ENCODE measurements around the gene PGR.

Gene PGR

DNA sequence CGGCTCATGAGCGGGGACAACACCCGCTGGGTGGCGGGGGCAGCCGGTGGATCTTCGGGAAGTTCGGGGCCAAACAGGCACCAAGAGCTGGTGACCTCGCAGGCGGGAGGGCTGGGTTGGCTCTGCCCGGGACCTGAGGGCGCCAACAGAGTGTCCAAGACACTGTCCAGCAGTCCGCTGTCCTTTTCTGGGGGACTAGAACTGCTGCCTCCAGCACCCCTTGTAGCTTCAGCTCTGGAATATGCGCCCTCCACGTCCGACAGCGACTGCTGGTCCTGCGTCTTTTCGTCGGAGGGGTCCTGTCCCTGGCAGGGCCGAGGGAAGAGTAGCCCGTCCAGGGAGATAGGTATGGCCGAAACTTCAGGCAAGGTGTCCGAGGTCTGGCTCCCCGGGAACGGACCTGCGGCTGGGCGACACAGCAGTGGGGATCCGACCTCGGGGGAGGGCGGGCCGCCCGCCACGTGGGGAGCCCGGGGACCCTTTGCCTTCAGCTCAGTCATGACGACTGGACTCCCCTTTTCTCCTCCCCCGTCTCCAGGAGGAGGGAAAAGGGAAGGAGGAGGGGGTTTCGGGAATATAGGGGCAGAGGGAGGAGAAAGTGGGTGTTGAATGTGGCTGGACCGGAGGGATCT lies 926 bp downstream of the PGR start:
- DNase-seq (ENCODE audit: low spot score): peak; percentile 35
- TF ChIP-seq, protein P1, sequence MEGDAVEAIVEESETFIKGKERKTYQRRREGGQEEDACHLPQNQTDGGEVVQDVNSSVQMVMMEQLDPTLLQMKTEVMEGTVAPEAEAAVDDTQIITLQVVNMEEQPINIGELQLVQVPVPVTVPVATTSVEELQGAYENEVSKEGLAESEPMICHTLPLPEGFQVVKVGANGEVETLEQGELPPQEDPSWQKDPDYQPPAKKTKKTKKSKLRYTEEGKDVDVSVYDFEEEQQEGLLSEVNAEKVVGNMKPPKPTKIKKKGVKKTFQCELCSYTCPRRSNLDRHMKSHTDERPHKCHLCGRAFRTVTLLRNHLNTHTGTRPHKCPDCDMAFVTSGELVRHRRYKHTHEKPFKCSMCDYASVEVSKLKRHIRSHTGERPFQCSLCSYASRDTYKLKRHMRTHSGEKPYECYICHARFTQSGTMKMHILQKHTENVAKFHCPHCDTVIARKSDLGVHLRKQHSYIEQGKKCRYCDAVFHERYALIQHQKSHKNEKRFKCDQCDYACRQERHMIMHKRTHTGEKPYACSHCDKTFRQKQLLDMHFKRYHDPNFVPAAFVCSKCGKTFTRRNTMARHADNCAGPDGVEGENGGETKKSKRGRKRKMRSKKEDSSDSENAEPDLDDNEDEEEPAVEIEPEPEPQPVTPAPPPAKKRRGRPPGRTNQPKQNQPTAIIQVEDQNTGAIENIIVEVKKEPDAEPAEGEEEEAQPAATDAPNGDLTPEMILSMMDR (IDR thresholded peaks at IDR 0.05; ENCODE audit: extremely low read depth, missing control alignments): no peak

DNA sequence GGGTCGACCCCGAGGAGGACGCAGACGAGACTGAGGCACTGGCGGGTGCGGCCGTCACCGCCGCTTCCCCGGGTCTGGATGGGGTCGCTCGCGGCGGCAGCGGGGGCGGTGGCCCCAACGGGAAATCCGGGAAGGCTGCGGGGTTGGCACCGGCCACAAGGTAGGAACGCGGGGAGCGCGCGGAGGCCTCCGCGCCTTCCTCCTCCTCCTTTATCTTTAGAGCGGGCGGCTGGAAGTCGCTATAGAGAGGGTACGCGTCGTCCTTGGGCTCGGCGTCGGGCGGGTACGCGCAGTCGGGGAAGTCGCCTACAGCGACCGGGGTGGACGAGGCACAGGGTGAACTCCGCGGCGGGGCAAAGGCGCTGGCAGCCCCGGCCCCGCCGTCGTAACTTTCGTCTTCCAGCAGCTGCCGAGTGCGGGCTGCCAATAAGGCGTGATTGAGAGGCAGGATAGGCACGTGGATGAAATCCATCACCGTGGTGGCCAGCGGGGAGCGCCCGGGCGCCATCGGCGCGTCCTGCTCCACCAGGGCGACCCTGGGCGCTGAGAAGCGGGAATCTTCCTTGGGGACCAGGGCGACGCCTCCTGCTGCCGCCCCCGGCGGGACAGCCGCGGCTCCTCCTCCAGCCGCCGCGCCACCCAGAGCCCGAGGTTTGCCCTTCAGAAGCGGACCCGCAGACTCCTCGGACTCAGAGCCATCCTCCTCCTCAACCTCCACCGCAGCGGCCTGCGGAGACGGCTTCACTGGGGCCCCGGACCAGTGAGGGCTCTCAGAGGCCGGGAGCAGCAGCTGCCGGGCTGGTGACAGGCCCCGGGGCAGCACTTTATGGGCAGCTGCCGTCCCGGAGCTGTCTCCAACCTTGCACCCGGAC lies 1.7 kb downstream of the PGR start:
- TF ChIP-seq, protein P1 (IDR thresholded peaks at IDR 0.05; ENCODE audit: extremely low read depth, missing control alignments): no peak
- DNase-seq (ENCODE audit: low spot score): peak; percentile 20

DNA sequence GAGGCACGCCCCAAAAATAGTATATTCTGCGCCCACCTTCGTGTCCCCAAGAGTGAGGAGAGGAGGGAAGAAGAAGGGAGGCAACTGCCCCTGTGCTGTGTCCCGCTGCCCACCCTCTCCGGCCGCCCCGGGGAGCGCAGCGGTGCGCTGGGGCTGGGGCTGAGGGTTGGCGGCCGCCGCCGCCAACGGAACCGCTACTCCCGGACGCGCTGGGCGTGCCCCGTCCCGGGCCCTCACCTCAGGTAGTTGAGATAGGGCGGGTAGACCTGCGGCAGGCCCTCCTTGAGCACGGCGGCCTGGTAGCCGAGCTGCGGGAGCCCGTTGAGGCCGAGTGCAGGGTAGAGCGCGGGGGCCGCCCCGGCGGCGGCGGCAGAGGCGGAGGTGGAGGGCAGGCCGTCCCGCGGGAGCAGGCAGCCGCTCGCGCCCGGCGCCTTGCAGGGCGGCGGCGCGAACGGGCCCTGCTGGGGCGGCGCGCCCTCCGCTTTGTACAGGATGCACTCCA lies 2.4 kb downstream of the PGR start:
- TF ChIP-seq, protein P1 (IDR thresholded peaks at IDR 0.05; ENCODE audit: extremely low read depth, missing control alignments): no peak
- DNase-seq (ENCODE audit: low spot score): peak; percentile 31

DNA sequence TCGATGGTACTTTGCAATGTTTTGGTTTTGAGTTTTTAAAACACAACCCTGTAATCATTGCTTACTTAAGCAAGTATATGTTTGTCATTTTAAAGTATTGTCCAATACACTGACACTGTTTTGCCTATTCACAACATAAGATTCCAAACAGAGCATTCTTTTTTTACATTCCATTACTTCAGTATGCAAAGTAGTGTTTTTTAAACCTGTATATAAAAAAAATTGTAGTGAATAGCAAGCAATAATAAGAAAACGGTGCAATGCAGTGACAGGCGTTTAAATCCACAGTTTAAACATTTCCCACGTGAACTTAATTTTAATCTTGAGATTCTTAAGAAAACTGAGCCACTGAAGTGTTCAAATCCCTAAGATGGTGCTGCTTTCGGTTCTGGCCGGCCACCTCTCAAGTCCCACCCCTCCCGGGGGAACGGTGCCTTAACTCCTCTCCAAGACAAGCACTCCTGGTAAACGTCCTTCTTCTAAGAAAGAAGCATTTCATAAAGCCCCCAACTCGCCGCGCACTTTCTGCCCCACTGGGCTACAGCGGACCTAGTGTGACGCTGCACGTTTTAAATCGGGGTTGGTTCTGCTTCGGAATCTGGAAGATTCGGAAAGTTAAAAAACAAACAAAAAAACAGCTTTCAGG lies 2.9 kb downstream of the PGR start:
- peak; percentile 19 for DNase-seq (ENCODE audit: low spot score)
- TF ChIP-seq, protein P1 (IDR thresholded peaks at IDR 0.05; ENCODE audit: extremely low read depth, missing control alignments): no peak

DNA sequence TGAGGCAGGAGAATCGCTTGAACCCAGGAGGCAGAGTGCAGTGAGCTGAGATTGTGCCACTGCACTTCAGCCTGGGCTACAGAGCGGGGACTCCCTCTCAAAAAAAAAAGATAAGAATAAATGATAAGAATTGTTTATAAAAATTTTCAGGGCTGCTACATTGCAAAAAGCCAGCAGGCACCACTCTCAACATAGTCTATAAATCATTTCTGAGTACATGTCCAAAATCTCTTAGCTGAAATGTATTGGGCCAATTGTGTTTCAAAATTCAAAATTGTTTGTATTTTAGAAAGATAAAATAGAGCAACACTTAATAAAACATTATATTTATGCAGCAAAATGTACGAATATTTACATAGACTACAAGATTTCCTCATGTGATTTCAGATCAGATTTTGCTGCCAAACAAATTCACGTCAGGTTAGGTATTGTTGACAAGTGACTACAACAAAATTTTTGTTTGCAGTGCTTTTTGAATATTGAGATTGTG lies 13.9 kb downstream of the PGR start:
- DNase-seq (ENCODE audit: low spot score): no peak
- TF ChIP-seq, protein P1 (IDR thresholded peaks at IDR 0.05; ENCODE audit: extremely low read depth, missing control alignments): no peak

DNA sequence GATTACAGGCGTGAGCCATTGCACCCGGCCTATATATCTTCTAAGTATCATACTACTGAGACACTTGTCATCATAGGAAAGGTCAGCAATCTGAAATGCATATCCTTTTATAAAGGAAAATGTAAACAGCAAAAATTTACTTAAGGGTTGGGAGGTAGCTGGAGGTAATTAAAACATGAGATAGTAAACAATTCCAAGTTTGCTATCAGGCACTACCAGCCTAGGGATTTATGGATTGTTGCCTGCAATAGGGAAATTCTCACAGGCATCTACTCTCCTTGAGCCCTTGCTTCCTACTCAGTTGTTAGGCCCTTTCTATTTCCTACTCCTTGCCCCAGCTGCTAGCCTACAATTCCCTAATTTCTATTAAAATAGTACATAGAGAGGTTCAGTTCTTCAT lies 16.1 kb downstream of the PGR start:
- DNase-seq (ENCODE audit: low spot score): no peak
- TF ChIP-seq, protein P1 (IDR thresholded peaks at IDR 0.05; ENCODE audit: extremely low read depth, missing control alignments): no peak
